GM12878 (cell line): ENCODE data around the gene CARD19. TPM values are rescaled to one million over a fixed set of nuclear protein-coding genes. Genes with fewer than 3 reads are reported as not detected.

Experiments used
- ATAC-seq: fragments of 200-7000 bp; cut with Tn5 transposase; 3 replicates; pipeline ENCODE4 v1.9.1; 2020; ENCODE audit warnings: mild to moderate bottlenecking, moderate library complexity
- BruUV-seq: library from RNA; stranded (reverse); fragments of 400-500 nt; replicated peaks from 2 replicates; lab custom pipeline; 2021; lab: Mats Ljungman, UMichigan
- CTCF ChIA-PET: fragments of 300-600 bp; sonication (Branson Sonifier 250); formaldehyde crosslinking; extraction: SDS; loops from one replicate; lab custom pipeline; 2021; ENCODE audit warnings: inconsistent platforms; lab: Yijun Ruan, JAX
- POLR2A ChIA-PET: fragments of 350-600 bp; formaldehyde crosslinking; extraction: SDS; loops from one replicate; lab custom pipeline; 2021; ENCODE audit warnings: inconsistent platforms; lab: Charles Lee
- RAD21 ChIA-PET: fragments of 300-600 bp; sonication (Branson Sonifier 250); formaldehyde crosslinking; loops from one replicate; lab custom pipeline; 2023; ENCODE audit warnings: antibody characterized with exemption; ENCODE audit not compliant: unreplicated experiment; lab: Charles Lee
- SMC1A ChIA-PET: fragments of 300-600 bp; sonication (Branson Sonifier 250); formaldehyde crosslinking; loops from one replicate; lab custom pipeline; 2023; ENCODE audit not compliant: unreplicated experiment, uncharacterized antibody; lab: Charles Lee
- DNase-seq: peaks from one replicate; pipeline ENCODE4 v3.0.0-alpha.2; 2011; ENCODE audit warnings: low read depth, low spot score
- FAIRE-seq: peaks from 3 replicates; lab custom pipeline; 2011; peaks lifted over from hg19 to GRCh38; lab: Jason Lieb, UNC
- H2AFZ ChIP-seq: 2 replicates; pipeline ENCODE4 v1.6.0; 2011; ENCODE audit warnings: low read depth, low read length, control low read depth; ENCODE audit not compliant: control insufficient read depth
- H3K27ac ChIP-seq: 2 replicates; pipeline ENCODE4 v1.5.1; 2011; ENCODE audit warnings: control low read depth; ENCODE audit not compliant: control insufficient read depth, insufficient read depth
- H3K27me3 ChIP-seq, 2 experiments: replicated peaks in 1 of 2; 2 replicates each; pipeline versions ENCODE4 v1.6.0 to v1.6.1; 2011; ENCODE audit warnings: low read length in 1 of 2; ENCODE audit not compliant: control insufficient read depth in 2 of 2, insufficient read depth in 2 of 2
- H3K36me3 ChIP-seq, 2 experiments: 2 replicates each; pipeline ENCODE4 v1.5.1; 2011; ENCODE audit warnings: low read length in 1 of 2; ENCODE audit not compliant: control insufficient read depth in 2 of 2, insufficient read depth in 2 of 2
- H3K4me1 ChIP-seq: 2 replicates; pipeline ENCODE4 v1.6.1; 2011; ENCODE audit warnings: mild to moderate bottlenecking, low read length, moderate library complexity, mixed read lengths; ENCODE audit not compliant: control insufficient read depth, insufficient read depth
- H3K4me2 ChIP-seq: 2 replicates; pipeline ENCODE4 v1.6.0; 2011; ENCODE audit warnings: control low read depth; ENCODE audit not compliant: control insufficient read depth, insufficient read depth
- H3K4me3 ChIP-seq: fragments of 200-600 bp; sonication (generic); 2 replicates; pipeline ENCODE4 v1.5.1; 2016
- H3K79me2 ChIP-seq: 2 replicates; pipeline ENCODE4 v1.6.0; 2011; ENCODE audit warnings: low read length; ENCODE audit not compliant: control insufficient read depth, insufficient read depth
- H3K9ac ChIP-seq: 2 replicates; pipeline ENCODE4 v1.8.0; 2011; ENCODE audit warnings: low read length, control low read depth, mixed read lengths; ENCODE audit not compliant: control insufficient read depth, insufficient read depth
- H3K9me3 ChIP-seq: replicated peaks from 3 replicates; pipeline ENCODE4 v1.5.1; 2011; ENCODE audit warnings: mild to moderate bottlenecking, low read length; ENCODE audit not compliant: control insufficient read depth, insufficient read depth
- H4K20me1 ChIP-seq: 2 replicates; pipeline ENCODE4 v1.6.0; 2011; ENCODE audit not compliant: control insufficient read depth, insufficient read depth
- CBX5 ChIP-seq: sonication (generic); IDR thresholded peaks from 2 replicates; pipeline ENCODE4 v1.6.1; 2016; ENCODE audit warnings: low read depth, moderate library complexity, mild to moderate bottlenecking, inconsistent platforms
- ESRRA ChIP-seq: IDR thresholded peaks from 2 replicates; pipeline ENCODE4 v1.6.1; 2012; ENCODE audit warnings: mild to moderate bottlenecking, low read length, improper control_type of control experiment
- HDAC2 ChIP-seq: fragments of 200-600 bp; sonication (generic); IDR thresholded peaks from 2 replicates; pipeline ENCODE4 v1.6.1; 2017
- NR2F1 ChIP-seq: fragments of 450-650 bp; conservative IDR thresholded peaks from 2 replicates; pipeline ENCODE4 v1.6.1; 2017; ENCODE audit warnings: mild to moderate bottlenecking
- RUNX3 ChIP-seq: IDR thresholded peaks from 2 replicates; pipeline ENCODE4 v1.6.1; 2012; ENCODE audit warnings: low read length, inconsistent platforms
- ZNF622 ChIP-seq: fragments of 450-650 bp; IDR thresholded peaks from 2 replicates; pipeline ENCODE4 v1.6.1; 2017; ENCODE audit warnings: mild to moderate bottlenecking, inconsistent platforms
- WGBS: methylation state at CpG from one replicate; pipeline ENCODE4 v1.1.6; 2016; ENCODE audit warnings: low lambda C conversion rate; ENCODE audit not compliant: insufficient replicate concordance, insufficient coverage; ENCODE audit errors: missing lambda C conversion rate; 5-methylcytosine and 5-hydroxymethylcytosine counted together
- in situ Hi-C: fragments of 300-500 bp; cut with MboI; formaldehyde crosslinking; loops from 9 replicates; pipeline ENCODE4 v1.14.3; 2018; ENCODE audit warnings: mixed read lengths
- intact Hi-C: fragments of 100-400 bp; cut with micrococcal nuclease; formaldehyde crosslinking; loops from one replicate; pipeline ENCODE4 v1.14.2; 2022; ENCODE audit not compliant: unreplicated experiment
- polyA plus RNA-seq, 11 experiments: library from polyadenylated mRNA; depleted of rRNA in 4 of 11; unstranded in 6 of 11; stranded (reverse) in 5 of 11; fragments of >200 nt; fragmentation: Nextera tagmentation in 4 of 11; fragmentation: Illumina TruSeq in 1 of 11; extraction: Ambion mirVana in 4 of 11; extraction: Trizol in 1 of 11; gene quantifications; 1 replicate in 1 of 11; 2 replicates in 10 of 11; pipeline versions ENCODE4 v1.2.1 to v1.2.3, GENCODE V29; 2011 to 2016; ENCODE audit warnings: inconsistent platforms in 2 of 11, missing spikeins in 2 of 11, low read depth in 1 of 11
- total RNA-seq, 4 experiments: library from RNA; depleted of rRNA in 3 of 4; stranded (reverse); fragments of >200 nt in 3 of 4; fragmentation: Illumina TruSeq in 1 of 4; extraction: Trizol in 1 of 4; gene quantifications; 2 replicates each; pipeline versions ENCODE4 v1.2.1 to v1.2.3, GENCODE V29; 2013 to 2021
- TF ChIP-seq, protein P1 (sequence below): fragments of 450-650 bp; IDR thresholded peaks from 2 replicates; pipeline ENCODE4 v1.6.1; 2017; ENCODE audit warnings: mild to moderate bottlenecking

Gene CARD19
- total and polyA plus RNA-seq, 10 of the 15 experiments (the other 5 are each of a cell fraction or from before 2014, with no cell fraction given), result 0.61 to 41.6 (median 19.9) TPM

DNA sequence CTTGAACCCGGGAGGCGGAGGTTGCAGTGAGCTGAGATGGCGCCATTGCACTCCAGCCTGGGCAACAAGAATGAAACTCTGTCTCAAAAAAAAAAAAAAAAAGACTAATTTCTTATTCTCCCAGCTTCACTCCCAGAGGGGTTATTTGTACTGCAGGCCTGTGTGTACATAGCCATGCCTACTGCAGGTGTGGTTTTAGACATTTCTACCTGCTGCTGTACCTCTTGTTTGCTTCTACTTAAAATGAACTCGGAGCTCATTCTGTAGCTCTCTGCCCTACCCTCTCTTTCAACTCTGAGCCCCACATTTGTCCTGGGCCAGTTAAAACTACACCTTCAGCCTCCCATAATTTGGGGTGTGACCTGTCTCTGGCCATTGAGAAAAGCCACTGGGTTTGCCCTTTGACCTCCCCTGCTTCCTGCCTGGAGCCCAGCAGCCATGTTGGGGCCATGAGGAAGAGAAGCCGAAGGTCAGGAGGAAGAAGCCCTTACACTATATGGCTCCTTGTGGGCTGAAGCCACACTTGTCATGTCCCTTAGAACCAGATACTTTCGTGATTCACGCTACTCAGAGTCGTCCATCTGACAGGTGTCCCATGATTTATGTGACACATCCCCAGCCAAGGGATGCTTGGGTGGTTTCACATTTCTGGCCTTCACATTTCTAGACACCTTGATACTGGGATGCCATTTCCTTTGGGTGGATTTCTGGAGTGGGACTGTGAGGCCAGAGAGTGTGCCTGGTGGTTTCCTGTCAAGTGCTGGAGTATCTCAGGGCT, 9.4 kb upstream of the CARD19 start (continued):
- TF ChIP-seq, protein P1, sequence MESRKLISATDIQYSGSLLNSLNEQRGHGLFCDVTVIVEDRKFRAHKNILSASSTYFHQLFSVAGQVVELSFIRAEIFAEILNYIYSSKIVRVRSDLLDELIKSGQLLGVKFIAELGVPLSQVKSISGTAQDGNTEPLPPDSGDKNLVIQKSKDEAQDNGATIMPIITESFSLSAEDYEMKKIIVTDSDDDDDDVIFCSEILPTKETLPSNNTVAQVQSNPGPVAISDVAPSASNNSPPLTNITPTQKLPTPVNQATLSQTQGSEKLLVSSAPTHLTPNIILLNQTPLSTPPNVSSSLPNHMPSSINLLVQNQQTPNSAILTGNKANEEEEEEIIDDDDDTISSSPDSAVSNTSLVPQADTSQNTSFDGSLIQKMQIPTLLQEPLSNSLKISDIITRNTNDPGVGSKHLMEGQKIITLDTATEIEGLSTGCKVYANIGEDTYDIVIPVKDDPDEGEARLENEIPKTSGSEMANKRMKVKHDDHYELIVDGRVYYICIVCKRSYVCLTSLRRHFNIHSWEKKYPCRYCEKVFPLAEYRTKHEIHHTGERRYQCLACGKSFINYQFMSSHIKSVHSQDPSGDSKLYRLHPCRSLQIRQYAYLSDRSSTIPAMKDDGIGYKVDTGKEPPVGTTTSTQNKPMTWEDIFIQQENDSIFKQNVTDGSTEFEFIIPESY, result no peak
- TF ChIP-seq RUNX3 (no peak), ZNF622 (no peak), NR2F1 (0 out of 2 replicates have a peak, but pooled peaks have one; percentile 26), HDAC2 (no peak)

DNA sequence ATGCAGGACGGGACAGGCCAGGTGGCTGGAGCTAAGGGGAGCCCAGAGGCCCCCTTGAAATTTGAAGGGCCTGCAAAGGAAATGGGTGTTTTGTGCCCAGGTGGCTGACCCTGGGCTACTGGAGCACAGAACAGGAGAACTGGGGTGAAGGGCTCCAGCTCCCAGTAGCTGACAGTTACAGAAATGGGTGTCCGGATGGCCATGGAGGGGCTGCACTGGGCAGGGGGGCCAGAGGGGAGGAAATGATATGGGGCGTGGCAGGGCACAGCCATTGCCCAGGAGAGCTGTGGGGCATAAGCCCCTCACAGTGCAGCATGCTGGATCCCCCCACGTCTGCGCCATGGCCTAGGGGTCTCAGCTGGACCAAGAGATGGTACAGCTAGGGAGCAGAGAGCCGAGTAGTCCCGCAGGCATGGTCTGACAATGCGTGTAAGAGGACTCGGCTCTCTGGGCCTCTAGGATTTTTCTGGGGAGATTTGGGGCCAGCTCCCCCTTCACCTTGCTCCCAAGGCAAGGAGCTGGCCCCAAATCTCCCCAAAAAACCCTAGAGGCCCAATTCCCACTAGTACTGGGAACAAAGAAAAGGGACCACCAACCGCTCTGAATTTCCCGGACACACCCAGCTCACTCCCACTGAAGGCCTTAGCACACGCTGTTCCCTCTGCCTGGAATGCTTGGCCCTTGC, 7.9 kb upstream of the CARD19 start:
- H3K36me3 ChIP-seq, result peaks cover 8 to 15% of the 10 kb centered on the region in 2 experiments
- no peak overlapping the region for H3K27ac ChIP-seq
- no peak for FAIRE-seq
- H3K27me3 ChIP-seq, result no peaks in the 10 kb centered on the region
- H3K9me3 ChIP-seq, result peaks cover 10% of the 10 kb centered on the region
- H3K79me2 ChIP-seq, result no peaks in the 10 kb centered on the region
- RAD21 ChIA-PET, result no interaction called here
- H3K4me2 ChIP-seq, result no peak overlapping the region
- BruUV-seq, result no TSS peak
- H2AFZ ChIP-seq, result no peak overlapping the region
- CTCF ChIA-PET, result interaction anchor here (0.6 to 1.5 kb wide), 4 partner anchors 21 to 129 kb away, joined by 3 to 6 read pairs (median 4); no protein-coding TSS in a partner anchor
- TF ChIP-seq CBX5 (no peak), ESRRA (no peak)
- TF ChIP-seq, all 136 proteins: peak for 0
- DNase-seq (no peak), ATAC-seq (no peak)
- ChIA-PET SMC1A (no interaction called here), POLR2A (interaction anchor here (0.6 to 1.2 kb wide), 2 partner anchors 20 to 60 kb away, joined by 3 to 5 read pairs; no protein-coding TSS in a partner anchor)
- Histone ChIP-seq H4K20me1 (no peaks in the 10 kb centered on the region), H3K4me3 (no peak overlapping the region), H3K9ac (no peak overlapping the region), H3K4me1 (peaks cover 27% of the 10 kb centered on the region)
- WGBS, result 95% methylated on average over 12 of the region's 12 CpGs
- intact Hi-C loops (no loop called here), in situ Hi-C loops (no loop called here)
